ENCODE results near the gene CCDC167. TPM values are rescaled to one million over a fixed set of nuclear protein-coding genes. Genes with fewer than 3 reads are reported as not detected.

The CCDC167 gene
- total and polyA plus RNA-seq, 2 donors (not counting 1 experiment from before 2014, with no cell fraction given), result 11.1 to 60.1 TPM

GRCh38 chr6:37511910-37512399 lies 12.3 kb upstream of the CCDC167 start:
- Mint-ChIP-seq H3K4me1 (peaks cover 19% of the 10 kb centered on the region), H3K4me3 (no peak overlapping the region), H3K27me3 (peaks cover 4% of the 10 kb centered on the region), H3K9me3 (ENCODE audit: insufficient read depth) (no peaks in the 10 kb centered on the region), H3K27ac (no peak overlapping the region)
- Histone ChIP-seq H3K27ac (ENCODE audit: low read length in 2 of 2) (no peak overlapping the region), H3K4me2 (replicated peaks; ENCODE audit: low read depth, low read length, poor library complexity, severe bottlenecking) (no peak overlapping the region), H2AFZ (ENCODE audit: insufficient read depth, low read depth, low read length, poor library complexity, severe bottlenecking) (no peak overlapping the region), H3K36me3 (replicated peaks in 1 of 2; ENCODE audit: control extremely low read depth in 1 of 2, control insufficient read depth in 1 of 2, extremely low read depth in 1 of 2, insufficient read depth in 2 of 2, low read length in 1 of 2) (no peaks in the 10 kb centered on the region), H3K27me3 (replicated peaks in 1 of 4; ENCODE audit: control extremely low read depth in 1 of 4, control insufficient read depth in 3 of 4, insufficient read depth in 4 of 4, low read length in 3 of 4) (peaks cover 0 to 7% (median 0%) of the 10 kb centered on the region in 4 experiments), H3K9ac (ENCODE audit: low read length) (no peak overlapping the region), H3K9me3 (ENCODE audit: control extremely low read depth in 1 of 3, control insufficient read depth in 2 of 3, insufficient read depth in 1 of 3, low read length in 2 of 3) (no peaks in the 10 kb centered on the region), H3K79me2 (ENCODE audit: control insufficient read depth, insufficient read depth, low read length) (no peaks in the 10 kb centered on the region), H4K20me1 (ENCODE audit: control insufficient read depth, insufficient read depth, low read length, poor library complexity, severe bottlenecking) (no peaks in the 10 kb centered on the region), H3K4me1 (ENCODE audit: control insufficient read depth in 2 of 2, insufficient read depth in 2 of 2, low read length in 2 of 2) (peaks cover 19 to 29% of the 10 kb centered on the region in 2 donors), H3K4me3 (ENCODE audit: control extremely low read depth in 1 of 5, extremely low read depth in 1 of 5, insufficient read depth in 1 of 5, low read depth in 2 of 5, low read length in 4 of 5) (no peak overlapping the region)
- DNase-seq, result no peak
- no peak for ATAC-seq (ENCODE audit: low read depth)
- intact Hi-C loops (cut with micrococcal nuclease), result no loop called here
- 95% methylated on average over 14 of the region's 16 CpGs for WGBS (ENCODE audit: insufficient coverage)
- no peak for TF ChIP-seq CTCF (IDR thresholded peaks at IDR 0.05)
- no peak for TF ChIP-seq EZH2 (IDR thresholded peaks at IDR 0.05; ENCODE audit: borderline replicate concordance, insufficient read depth, low read depth, low read length, poor library complexity, severe bottlenecking)
- CTCF ChIA-PET, result no interaction called here
- POLR2A ChIA-PET, result no interaction called here

- Histone ChIP-seq H3K4me1 (ENCODE audit: control insufficient read depth in 2 of 2, insufficient read depth in 2 of 2, low read length in 2 of 2) (peaks cover 12 to 21% of the 10 kb centered on the region in 2 donors), H3K27ac (ENCODE audit: low read length in 2 of 2) (no peak overlapping the region), H3K4me2 (replicated peaks; ENCODE audit: low read depth, low read length, poor library complexity, severe bottlenecking) (no peak overlapping the region), H4K20me1 (ENCODE audit: control insufficient read depth, insufficient read depth, low read length, poor library complexity, severe bottlenecking) (no peaks in the 10 kb centered on the region), H2AFZ (ENCODE audit: insufficient read depth, low read depth, low read length, poor library complexity, severe bottlenecking) (no peak overlapping the region), H3K36me3 (replicated peaks in 1 of 2; ENCODE audit: control extremely low read depth in 1 of 2, control insufficient read depth in 1 of 2, extremely low read depth in 1 of 2, insufficient read depth in 2 of 2, low read length in 1 of 2) (no peaks in the 10 kb centered on the region), H3K9ac (ENCODE audit: low read length) (no peak overlapping the region), H3K79me2 (ENCODE audit: control insufficient read depth, insufficient read depth, low read length) (no peaks in the 10 kb centered on the region), H3K27me3 (replicated peaks in 1 of 4; ENCODE audit: control extremely low read depth in 1 of 4, control insufficient read depth in 3 of 4, insufficient read depth in 4 of 4, low read length in 3 of 4) (peaks cover 0 to 7% (median 0%) of the 10 kb centered on the region in 4 experiments), H3K4me3 (ENCODE audit: control extremely low read depth in 1 of 5, extremely low read depth in 1 of 5, insufficient read depth in 1 of 5, low read depth in 2 of 5, low read length in 4 of 5) (no peak overlapping the region), H3K9me3 (ENCODE audit: control extremely low read depth in 1 of 3, control insufficient read depth in 2 of 3, insufficient read depth in 1 of 3, low read length in 2 of 3) (no peaks in the 10 kb centered on the region)
- ATAC-seq (ENCODE audit: low read depth) (no peak), DNase-seq (no peak)
- Mint-ChIP-seq H3K27me3 (peaks cover 4% of the 10 kb centered on the region), H3K27ac (no peak overlapping the region), H3K4me3 (no peak overlapping the region), H3K9me3 (ENCODE audit: insufficient read depth) (no peaks in the 10 kb centered on the region), H3K4me1 (peaks cover 12% of the 10 kb centered on the region)
- TF ChIP-seq CTCF (IDR thresholded peaks at IDR 0.05) (no peak), EZH2 (IDR thresholded peaks at IDR 0.05; ENCODE audit: borderline replicate concordance, insufficient read depth, low read depth, low read length, poor library complexity, severe bottlenecking) (no peak)
- POLR2A ChIA-PET, result no interaction called here
- CTCF ChIA-PET, result interaction anchor here (1.4 kb wide), 1 partner anchor 9 kb away, joined by 3 read pairs; no protein-coding TSS in a partner anchor
- 98% methylated on average over 5 of the region's 5 CpGs for WGBS (ENCODE audit: insufficient coverage)
- intact Hi-C loops (cut with micrococcal nuclease), result no loop called here
Observed at GRCh38 chr6:37511201-37511600, 11.5 kb upstream of the CCDC167 start.

All from B cell (primary cell).